Measurements from ENCODE around the gene TRPV5. TPM values are rescaled to one million over a fixed set of nuclear protein-coding genes. Genes with fewer than 3 reads are reported as not detected.
A peak's percentile ranks its signal among the peaks of the same experiment; 100 is the strongest.

The TRPV5 gene
- total RNA-seq, 1 donor from 2014 or later = not detected

- TF ChIP-seq, protein P1, sequence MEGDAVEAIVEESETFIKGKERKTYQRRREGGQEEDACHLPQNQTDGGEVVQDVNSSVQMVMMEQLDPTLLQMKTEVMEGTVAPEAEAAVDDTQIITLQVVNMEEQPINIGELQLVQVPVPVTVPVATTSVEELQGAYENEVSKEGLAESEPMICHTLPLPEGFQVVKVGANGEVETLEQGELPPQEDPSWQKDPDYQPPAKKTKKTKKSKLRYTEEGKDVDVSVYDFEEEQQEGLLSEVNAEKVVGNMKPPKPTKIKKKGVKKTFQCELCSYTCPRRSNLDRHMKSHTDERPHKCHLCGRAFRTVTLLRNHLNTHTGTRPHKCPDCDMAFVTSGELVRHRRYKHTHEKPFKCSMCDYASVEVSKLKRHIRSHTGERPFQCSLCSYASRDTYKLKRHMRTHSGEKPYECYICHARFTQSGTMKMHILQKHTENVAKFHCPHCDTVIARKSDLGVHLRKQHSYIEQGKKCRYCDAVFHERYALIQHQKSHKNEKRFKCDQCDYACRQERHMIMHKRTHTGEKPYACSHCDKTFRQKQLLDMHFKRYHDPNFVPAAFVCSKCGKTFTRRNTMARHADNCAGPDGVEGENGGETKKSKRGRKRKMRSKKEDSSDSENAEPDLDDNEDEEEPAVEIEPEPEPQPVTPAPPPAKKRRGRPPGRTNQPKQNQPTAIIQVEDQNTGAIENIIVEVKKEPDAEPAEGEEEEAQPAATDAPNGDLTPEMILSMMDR (conservative IDR thresholded peaks at IDR 0.05; ENCODE audit: low read depth, low read length) = no peak
- H3K4me3 ChIP-seq (ENCODE audit: low read depth, low read length) = no peak overlapping the region
- DNase-seq (ENCODE audit: low read depth) = no peak
These were observed 49.8 kb downstream of the TRPV5 start for GRCh38 chr7:142883571-142884285.

DNA sequence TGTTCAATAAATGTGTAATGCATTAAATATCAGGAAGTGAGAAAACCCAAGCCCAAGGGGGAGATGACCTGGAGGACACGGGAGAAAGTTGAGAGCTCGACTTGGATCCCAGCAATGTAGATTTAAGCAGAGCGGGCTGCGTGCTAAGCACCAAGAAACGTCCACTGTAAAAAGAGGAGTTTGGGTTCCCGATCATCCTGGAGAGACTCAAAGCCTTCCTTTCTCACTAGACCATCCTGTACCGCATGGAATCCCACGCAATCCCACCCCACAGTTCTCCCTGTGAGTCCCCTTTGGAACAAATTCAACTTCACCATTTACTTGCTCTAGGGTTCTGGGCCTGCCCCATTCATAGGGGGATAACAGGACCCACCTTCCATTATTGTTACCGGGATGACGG is 50.4 kb downstream of the TRPV5 start:
- TF ChIP-seq, protein P1 (conservative IDR thresholded peaks at IDR 0.05; ENCODE audit: low read depth, low read length) = no peak
- DNase-seq (ENCODE audit: low read depth) = no peak
- H3K4me3 ChIP-seq (ENCODE audit: low read depth, low read length) = no peak overlapping the region

- TF ChIP-seq, protein P1 (conservative IDR thresholded peaks at IDR 0.05; ENCODE audit: low read depth, low read length) = no peak
- no peak for DNase-seq (ENCODE audit: low read depth)
- H3K4me3 ChIP-seq (ENCODE audit: low read depth, low read length) = no peak overlapping the region
These were observed 51.2 kb downstream of the TRPV5 start for GRCh38 chr7:142882338-142882678.

DNA sequence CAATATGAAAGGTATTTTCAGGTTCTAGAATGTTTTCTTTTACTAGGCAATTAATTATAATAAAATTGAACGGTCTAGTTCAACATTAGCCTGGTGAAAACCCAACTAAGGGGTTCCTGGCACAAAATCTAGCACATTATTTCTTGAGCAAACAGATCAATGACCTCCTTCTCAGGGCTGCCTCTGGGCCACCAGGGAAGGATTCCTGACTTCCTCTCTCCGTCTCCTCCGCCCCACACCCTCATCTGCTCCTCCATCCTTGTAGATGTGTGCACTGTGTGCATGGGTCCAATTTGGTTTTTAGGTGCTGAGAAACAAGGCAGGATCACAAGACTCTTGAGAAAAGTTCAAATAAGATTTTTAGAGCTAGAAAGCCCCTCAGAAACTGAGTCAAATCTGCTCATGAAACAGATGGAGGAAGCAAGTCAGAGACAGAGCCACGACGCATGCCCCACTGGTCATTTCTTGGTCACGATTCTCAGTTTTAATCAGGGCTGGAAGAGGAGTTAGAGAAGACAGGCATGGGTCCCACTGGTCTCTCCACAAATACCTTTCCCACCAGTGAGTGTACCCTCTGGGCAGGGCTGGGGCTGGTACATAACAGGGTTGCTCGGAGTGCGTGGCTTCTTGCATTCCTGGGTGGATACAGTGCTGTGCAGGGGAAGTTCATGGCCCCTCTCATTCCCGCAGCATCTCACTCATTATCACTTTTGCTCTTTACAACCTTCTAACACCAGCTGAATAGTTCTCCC is 51.8 kb downstream of the TRPV5 start:
- no peak overlapping the region for H3K4me3 ChIP-seq (ENCODE audit: low read depth, low read length)
- TF ChIP-seq, protein P1 (conservative IDR thresholded peaks at IDR 0.05; ENCODE audit: low read depth, low read length) = no peak
- no peak for DNase-seq (ENCODE audit: low read depth)

- H3K4me3 ChIP-seq (ENCODE audit: low read depth, low read length) = no peak overlapping the region
- TF ChIP-seq, protein P1 (conservative IDR thresholded peaks at IDR 0.05; ENCODE audit: low read depth, low read length) = peak; percentile 87
- no peak for DNase-seq (ENCODE audit: low read depth)
These were observed 52.6 kb downstream of the TRPV5 start for GRCh38 chr7:142880876-142881505.

DNA sequence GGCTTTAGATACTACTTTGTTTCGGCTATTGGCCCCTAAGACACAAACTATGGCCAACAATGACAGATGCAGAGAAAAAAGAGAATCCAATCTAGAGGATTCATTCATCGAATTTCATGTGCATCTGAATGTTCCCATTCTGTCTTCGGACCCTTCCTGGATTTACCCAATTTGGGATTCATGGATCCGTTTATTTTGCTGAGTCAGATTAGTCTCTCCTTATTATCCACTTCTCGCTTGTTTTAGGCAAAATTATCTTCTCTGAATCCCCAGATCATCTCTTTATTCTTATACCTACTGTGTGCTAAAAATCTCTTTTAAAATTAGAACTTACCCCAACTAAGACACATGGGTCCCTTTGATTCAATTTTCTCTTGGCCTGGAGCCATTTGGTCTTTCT is 54.5 kb downstream of the TRPV5 start:
- DNase-seq (ENCODE audit: low read depth) = no peak
- H3K4me3 ChIP-seq (ENCODE audit: low read depth, low read length) = no peak overlapping the region
- TF ChIP-seq, protein P1 (conservative IDR thresholded peaks at IDR 0.05; ENCODE audit: low read depth, low read length) = no peak
